GM21786 (cell line): ENCODE data around the gene SLC9A4.
A peak's percentile ranks its signal among the peaks of the same experiment; 100 is the strongest.

Source experiments
- ATAC-seq: cut with Tn5 transposase; IDR thresholded peaks from one replicate; pipeline ENCODE4 v1.9.1; 2021; ENCODE audit not compliant: unreplicated experiment

The SLC9A4 gene

GRCh38 chr2:102494570-102494969 is 21.5 kb downstream of the SLC9A4 start:
- no peak for ATAC-seq

- ATAC-seq = no peak
Measured at GRCh38 chr2:102498414-102498813, 25.4 kb downstream of the SLC9A4 start.

GRCh38 chr2:102499558-102499957 is 26.5 kb downstream of the SLC9A4 start:
- ATAC-seq = no peak

- no peak for ATAC-seq
Measured at GRCh38 chr2:102502576-102502975, 29.6 kb downstream of the SLC9A4 start.

- no peak for ATAC-seq
Measured at GRCh38 chr2:102504833-102505232, 31.8 kb downstream of the SLC9A4 start.

GRCh38 chr2:102505290-102505689 is 32.3 kb downstream of the SLC9A4 start:
- ATAC-seq = no peak

GRCh38 chr2:102506743-102507142 is 33.7 kb downstream of the SLC9A4 start:
- no peak for ATAC-seq

GRCh38 chr2:102508863-102509262 is 35.8 kb downstream of the SLC9A4 start:
- no peak for ATAC-seq

- no peak for ATAC-seq
Measured at GRCh38 chr2:102509749-102510148, 36.7 kb downstream of the SLC9A4 start.

- ATAC-seq = no peak
Measured at GRCh38 chr2:102510791-102511575, 38.0 kb downstream of the SLC9A4 start.

- ATAC-seq = no peak
Measured at GRCh38 chr2:102512161-102512560, 39.1 kb downstream of the SLC9A4 start.

- ATAC-seq = no peak
Measured at GRCh38 chr2:102513355-102513939, 40.4 kb downstream of the SLC9A4 start.

GRCh38 chr2:102514061-102514785 is 41.2 kb downstream of the SLC9A4 start:
- ATAC-seq = no peak

GRCh38 chr2:102515851-102516250 is 42.8 kb downstream of the SLC9A4 start:
- no peak for ATAC-seq

- ATAC-seq = no peak
Measured at GRCh38 chr2:102518170-102518569, 45.1 kb downstream of the SLC9A4 start.

GRCh38 chr2:102520009-102520408 is 47.0 kb downstream of the SLC9A4 start:
- peak; percentile 60 for ATAC-seq

- ATAC-seq = no peak
Measured at GRCh38 chr2:102520801-102521200, 47.8 kb downstream of the SLC9A4 start.

- ATAC-seq = no peak
Measured at GRCh38 chr2:102522162-102522561, 49.1 kb downstream of the SLC9A4 start.

- ATAC-seq = no peak
Measured at GRCh38 chr2:102522890-102523289, 49.9 kb downstream of the SLC9A4 start.

GRCh38 chr2:102523651-102524050 is 50.6 kb downstream of the SLC9A4 start:
- no peak for ATAC-seq

- ATAC-seq = no peak
Measured at GRCh38 chr2:102527086-102527485, 54.1 kb downstream of the SLC9A4 start.

- no peak for ATAC-seq
Measured at GRCh38 chr2:102538491-102538890, 65.5 kb downstream of the SLC9A4 start.
